Measurements from ENCODE around the gene SLC35F4. TPM values are rescaled to one million over a fixed set of nuclear protein-coding genes. Genes with fewer than 3 reads are reported as not detected.

The SLC35F4 gene
- total RNA-seq, 1 donor from 2014 or later, result not detected

DNA sequence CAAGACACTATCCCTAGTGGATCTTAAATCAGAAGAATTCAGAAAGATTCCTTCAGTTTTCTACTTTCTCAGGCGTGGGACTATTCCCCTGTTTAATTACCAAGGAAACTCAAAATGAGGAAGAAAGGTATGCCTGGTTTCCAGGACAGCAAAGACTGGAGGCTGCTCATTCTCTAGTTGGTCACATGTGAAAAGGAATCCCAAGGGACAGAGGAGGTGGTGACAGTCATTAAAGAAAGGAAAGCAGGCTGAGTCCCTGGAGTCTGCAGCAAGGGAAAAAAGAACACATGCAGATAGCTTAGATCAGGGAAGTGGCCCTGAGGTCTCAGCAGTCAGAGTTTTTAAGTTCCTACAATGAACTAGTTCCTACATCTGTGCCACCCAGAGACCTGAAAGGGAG, 206.8 kb downstream of the SLC35F4 start:
- DNase-seq, result no peak
- Mint-ChIP-seq H3K36me3 (ENCODE audit: unreplicated experiment) (peaks cover 10% of the 10 kb centered on the region), H3K27me3 (ENCODE audit: unreplicated experiment) (no peaks in the 10 kb centered on the region), H3K27ac (ENCODE audit: unreplicated experiment) (no peak overlapping the region), H3K9me3 (ENCODE audit: unreplicated experiment) (peaks cover 3% of the 10 kb centered on the region), H3K4me3 (ENCODE audit: unreplicated experiment) (no peak overlapping the region), H3K4me1 (ENCODE audit: low read depth, unreplicated experiment) (peaks cover 12% of the 10 kb centered on the region)
- TF ChIP-seq, protein P1, sequence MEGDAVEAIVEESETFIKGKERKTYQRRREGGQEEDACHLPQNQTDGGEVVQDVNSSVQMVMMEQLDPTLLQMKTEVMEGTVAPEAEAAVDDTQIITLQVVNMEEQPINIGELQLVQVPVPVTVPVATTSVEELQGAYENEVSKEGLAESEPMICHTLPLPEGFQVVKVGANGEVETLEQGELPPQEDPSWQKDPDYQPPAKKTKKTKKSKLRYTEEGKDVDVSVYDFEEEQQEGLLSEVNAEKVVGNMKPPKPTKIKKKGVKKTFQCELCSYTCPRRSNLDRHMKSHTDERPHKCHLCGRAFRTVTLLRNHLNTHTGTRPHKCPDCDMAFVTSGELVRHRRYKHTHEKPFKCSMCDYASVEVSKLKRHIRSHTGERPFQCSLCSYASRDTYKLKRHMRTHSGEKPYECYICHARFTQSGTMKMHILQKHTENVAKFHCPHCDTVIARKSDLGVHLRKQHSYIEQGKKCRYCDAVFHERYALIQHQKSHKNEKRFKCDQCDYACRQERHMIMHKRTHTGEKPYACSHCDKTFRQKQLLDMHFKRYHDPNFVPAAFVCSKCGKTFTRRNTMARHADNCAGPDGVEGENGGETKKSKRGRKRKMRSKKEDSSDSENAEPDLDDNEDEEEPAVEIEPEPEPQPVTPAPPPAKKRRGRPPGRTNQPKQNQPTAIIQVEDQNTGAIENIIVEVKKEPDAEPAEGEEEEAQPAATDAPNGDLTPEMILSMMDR (IDR thresholded peaks at IDR 0.05; ENCODE audit: partially characterized antibody, unreplicated experiment), result no peak

DNA sequence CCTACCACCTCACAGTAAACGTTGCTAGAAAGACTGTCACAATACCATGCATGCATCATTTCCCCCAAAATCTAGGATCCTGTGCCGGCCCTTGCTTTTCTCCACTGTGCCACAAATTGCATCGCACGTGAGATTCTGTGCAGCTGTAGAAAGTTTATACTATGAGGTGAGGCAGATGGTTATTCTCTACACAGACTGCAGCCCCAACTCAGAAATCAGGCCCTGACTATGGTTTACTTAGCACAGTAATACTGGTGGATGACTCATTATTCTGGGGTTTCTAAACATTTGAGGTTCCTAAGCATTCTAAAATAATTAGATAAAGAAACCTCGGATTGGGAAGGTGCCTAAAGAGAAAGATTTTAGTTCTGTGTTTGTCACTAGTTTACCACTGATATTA, 208.4 kb downstream of the SLC35F4 start:
- DNase-seq, result no peak
- no peaks in the 10 kb centered on the region for H3K27me3 Mint-ChIP-seq (ENCODE audit: unreplicated experiment)
- TF ChIP-seq, protein P1 (IDR thresholded peaks at IDR 0.05; ENCODE audit: partially characterized antibody, unreplicated experiment), result no peak
- no peak overlapping the region for H3K27ac Mint-ChIP-seq (ENCODE audit: unreplicated experiment)
- peaks cover 3% of the 10 kb centered on the region for H3K9me3 Mint-ChIP-seq (ENCODE audit: unreplicated experiment)
- H3K4me3 Mint-ChIP-seq (ENCODE audit: unreplicated experiment), result no peak overlapping the region
- H3K4me1 Mint-ChIP-seq (ENCODE audit: low read depth, unreplicated experiment), result peaks cover 12% of the 10 kb centered on the region
- peaks cover 6% of the 10 kb centered on the region for H3K36me3 Mint-ChIP-seq (ENCODE audit: unreplicated experiment)

DNA sequence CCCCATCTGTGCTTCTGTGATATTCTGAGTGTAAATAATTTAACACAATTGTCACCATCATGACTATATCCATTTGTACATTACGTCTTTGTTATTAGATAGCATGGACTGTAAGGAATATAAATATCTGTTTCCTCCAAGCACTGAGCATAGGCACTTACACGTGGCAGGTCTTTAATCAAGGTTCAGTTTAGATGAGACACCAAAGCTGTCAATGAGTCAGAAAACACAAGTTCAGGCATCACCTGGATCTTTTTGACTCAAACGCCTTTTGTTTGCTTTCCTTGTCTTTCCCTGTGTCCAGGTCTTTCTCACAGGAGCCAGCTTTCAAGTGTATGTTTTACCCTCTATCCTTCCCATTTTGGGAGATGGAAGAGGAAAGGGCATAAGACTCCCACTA, 209.0 kb downstream of the SLC35F4 start:
- Mint-ChIP-seq H3K4me3 (ENCODE audit: unreplicated experiment) (no peak overlapping the region), H3K27me3 (ENCODE audit: unreplicated experiment) (no peaks in the 10 kb centered on the region), H3K9me3 (ENCODE audit: unreplicated experiment) (peaks cover 3% of the 10 kb centered on the region), H3K27ac (ENCODE audit: unreplicated experiment) (no peak overlapping the region), H3K4me1 (ENCODE audit: low read depth, unreplicated experiment) (peaks cover 12% of the 10 kb centered on the region), H3K36me3 (ENCODE audit: unreplicated experiment) (peaks cover 6% of the 10 kb centered on the region)
- TF ChIP-seq, protein P1 (IDR thresholded peaks at IDR 0.05; ENCODE audit: partially characterized antibody, unreplicated experiment), result no peak
- DNase-seq, result no peak

DNA sequence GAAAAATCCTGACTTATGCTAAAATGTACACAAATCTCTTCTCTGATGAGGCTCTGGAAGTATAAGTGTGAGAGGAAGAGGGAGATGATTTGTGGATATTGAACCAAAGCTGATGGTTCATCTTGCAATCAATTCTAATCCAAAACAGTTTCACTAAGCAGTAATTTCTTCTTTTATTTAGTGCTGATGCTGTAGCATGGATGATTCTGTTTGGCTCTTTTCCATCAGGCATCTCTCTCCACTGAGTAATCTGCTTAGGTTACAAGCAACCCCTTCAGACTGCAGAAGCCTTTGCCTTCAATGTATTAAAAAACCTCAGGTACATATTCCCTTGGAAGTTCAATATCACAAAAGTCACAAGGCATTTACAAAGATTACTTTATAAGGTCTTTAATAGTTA, 213.1 kb downstream of the SLC35F4 start:
- TF ChIP-seq, protein P1 (IDR thresholded peaks at IDR 0.05; ENCODE audit: partially characterized antibody, unreplicated experiment), result no peak
- Mint-ChIP-seq H3K4me1 (ENCODE audit: low read depth, unreplicated experiment) (no peaks in the 10 kb centered on the region), H3K4me3 (ENCODE audit: unreplicated experiment) (no peak overlapping the region), H3K27ac (ENCODE audit: unreplicated experiment) (no peak overlapping the region), H3K36me3 (ENCODE audit: unreplicated experiment) (no peaks in the 10 kb centered on the region), H3K27me3 (ENCODE audit: unreplicated experiment) (no peaks in the 10 kb centered on the region), H3K9me3 (ENCODE audit: unreplicated experiment) (no peaks in the 10 kb centered on the region)
- no peak for DNase-seq

DNA sequence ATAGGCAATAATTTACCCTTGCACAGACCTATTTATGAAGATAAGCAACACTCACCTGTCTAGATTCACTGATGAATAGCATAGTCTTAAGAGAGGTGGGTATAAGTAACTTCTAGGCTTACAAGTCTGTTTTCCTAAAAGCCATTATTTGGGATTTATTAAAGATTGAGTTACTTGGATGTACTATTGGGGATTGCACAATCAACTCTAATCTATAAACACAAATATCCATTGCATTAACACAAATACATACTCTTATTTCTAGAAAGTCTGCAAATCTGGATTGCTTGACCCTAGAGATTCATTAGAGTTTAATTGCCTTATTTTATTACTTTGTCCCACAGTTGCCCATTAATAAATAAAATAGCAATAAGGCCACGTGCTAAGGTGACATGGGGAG, 224.1 kb downstream of the SLC35F4 start:
- Mint-ChIP-seq H3K4me3 (ENCODE audit: unreplicated experiment) (no peak overlapping the region), H3K4me1 (ENCODE audit: low read depth, unreplicated experiment) (no peaks in the 10 kb centered on the region), H3K36me3 (ENCODE audit: unreplicated experiment) (peaks cover 6% of the 10 kb centered on the region), H3K27ac (ENCODE audit: unreplicated experiment) (no peak overlapping the region), H3K9me3 (ENCODE audit: unreplicated experiment) (no peaks in the 10 kb centered on the region), H3K27me3 (ENCODE audit: unreplicated experiment) (no peaks in the 10 kb centered on the region)
- DNase-seq, result no peak
- TF ChIP-seq, protein P1 (IDR thresholded peaks at IDR 0.05; ENCODE audit: partially characterized antibody, unreplicated experiment), result no peak
